Globus pallidus (tissue), 1 donor: Measurements from ENCODE around the gene UGT1A10.
"Not testable (repeated sequence)": the region's sequence is repeated elsewhere in the genome, so short reads cannot be mapped to it uniquely, and the experiment has no call there.

ENCODE experiments used
- DNase-seq: peaks from one replicate; pipeline ENCODE4 v3.0.0-alpha.2; 2015; ENCODE audit warnings: low spot score

The UGT1A10 gene

GRCh38 chr2:233743464-233744259 is 107.4 kb downstream of the UGT1A10 start:
- DNase-seq, result no peak

- no peak for DNase-seq
Observed at GRCh38 chr2:233745073-233745755, 109.0 kb downstream of the UGT1A10 start.

GRCh38 chr2:233745838-233746237 is 109.6 kb downstream of the UGT1A10 start:
- DNase-seq, result not testable (repeated sequence)

- no peak for DNase-seq
Observed at GRCh38 chr2:233746475-233747282, 110.4 kb downstream of the UGT1A10 start.

- no peak for DNase-seq
Observed at GRCh38 chr2:233747283-233747544, 111.0 kb downstream of the UGT1A10 start.

- not testable (repeated sequence) for DNase-seq
Observed at GRCh38 chr2:233750689-233751088, 114.4 kb downstream of the UGT1A10 start.

- DNase-seq, result not testable (repeated sequence)
Observed at GRCh38 chr2:233751212-233752009, 115.2 kb downstream of the UGT1A10 start.

GRCh38 chr2:233754872-233755611 is 118.8 kb downstream of the UGT1A10 start:
- no peak for DNase-seq

- no peak for DNase-seq
Observed at GRCh38 chr2:233756429-233757081, 120.3 kb downstream of the UGT1A10 start.

- no peak for DNase-seq
Observed at GRCh38 chr2:233758141-233758540, 121.9 kb downstream of the UGT1A10 start.

- DNase-seq, result no peak
Observed at GRCh38 chr2:233758849-233759248, 122.6 kb downstream of the UGT1A10 start.

GRCh38 chr2:233760043-233760442 is 123.8 kb downstream of the UGT1A10 start, which contains the start of gene UGT1A1:
UGT1A1 (plus strand) TSS chr2:233760270; CDS start chr2:233760288, 18 bp downstream.
- no peak for DNase-seq

- no peak for DNase-seq
Observed at GRCh38 chr2:233761040-233761769, 125.0 kb downstream of the UGT1A10 start.

GRCh38 chr2:233764264-233764663 is 128.0 kb downstream of the UGT1A10 start:
- no peak for DNase-seq

- DNase-seq, result no peak
Observed at GRCh38 chr2:233764761-233765160, 128.5 kb downstream of the UGT1A10 start.

- no peak for DNase-seq
Observed at GRCh38 chr2:233766416-233766815, 130.2 kb downstream of the UGT1A10 start.

GRCh38 chr2:233768076-233768475 is 131.8 kb downstream of the UGT1A10 start:
- no peak for DNase-seq

GRCh38 chr2:233769260-233769659 is 133.0 kb downstream of the UGT1A10 start:
- DNase-seq, result no peak

- no peak for DNase-seq
Observed at GRCh38 chr2:233772153-233772552, 135.9 kb downstream of the UGT1A10 start.

- DNase-seq, result no peak
Observed at GRCh38 chr2:233772583-233772982, 136.3 kb downstream of the UGT1A10 start.
